Caco-2 (cell line): Measurements from ENCODE around the gene DPF3. TPM values are rescaled to one million over a fixed set of nuclear protein-coding genes. Genes with fewer than 3 reads are reported as not detected.

ENCODE experiments used
- BruUV-seq: library from RNA; stranded (reverse); fragments of 400-500 nt; replicated peaks from 2 replicates; lab custom pipeline; 2021; lab: Mats Ljungman, UMichigan
- CTCF ChIA-PET: fragments of 300-600 bp; sonication (Branson Sonifier 250); formaldehyde crosslinking; loops from one replicate; lab custom pipeline; 2022; ENCODE audit warnings: antibody characterized with exemption; lab: Charles Lee
- POLR2A ChIA-PET: fragments of 300-600 bp; sonication (Branson Sonifier 250); formaldehyde crosslinking; loops from one replicate; lab custom pipeline; 2022; ENCODE audit warnings: antibody characterized with exemption; lab: Charles Lee
- DNase-seq, 2 experiments: peaks; one replicate each; pipeline versions ENCODE4 v3.0.0 to v3.0.0-alpha.2; 2020 to 2022
- H3K27me3 ChIP-seq: replicated peaks from 2 replicates; pipeline ENCODE4 v1.6.0; 2011; ENCODE audit warnings: low read length; ENCODE audit not compliant: control insufficient read depth, insufficient read depth
- H3K36me3 ChIP-seq: 2 replicates; pipeline ENCODE4 v1.5.1; 2011; ENCODE audit warnings: low read length; ENCODE audit not compliant: control insufficient read depth, insufficient read depth
- H3K4me1 ChIP-seq: fragments of 250-450 bp; sonication (Bioruptor Pico); 2 replicates; pipeline ENCODE4 v1.5.1; 2020; ENCODE audit warnings: mild to moderate bottlenecking
- H3K4me3 ChIP-seq: 2 replicates; pipeline ENCODE4 v1.5.1; 2011; ENCODE audit warnings: low read depth, mild to moderate bottlenecking, control low read depth, low read length
- H3K9me3 ChIP-seq: fragments of 250-450 bp; sonication (Bioruptor Pico); 2 replicates; pipeline ENCODE4 v1.5.1; 2020; ENCODE audit warnings: mild to moderate bottlenecking, moderate library complexity
- H3K27ac Mint-ChIP-seq: one replicate; pipeline ENCODE4 v1.8.0; 2022; ENCODE audit warnings: mixed read lengths; ENCODE audit not compliant: unreplicated experiment
- H3K27me3 Mint-ChIP-seq: one replicate; pipeline ENCODE4 v1.8.0; 2022; ENCODE audit warnings: mixed read lengths; ENCODE audit not compliant: insufficient read depth, unreplicated experiment
- H3K36me3 Mint-ChIP-seq: one replicate; pipeline ENCODE4 v1.8.0; 2022; ENCODE audit warnings: mild to moderate bottlenecking, mixed read lengths; ENCODE audit not compliant: insufficient read depth, unreplicated experiment
- H3K4me1 Mint-ChIP-seq: one replicate; pipeline ENCODE4 v1.8.0; 2022; ENCODE audit warnings: low read depth, mixed read lengths; ENCODE audit not compliant: unreplicated experiment
- H3K4me3 Mint-ChIP-seq: one replicate; pipeline ENCODE4 v1.8.0; 2022; ENCODE audit warnings: mild to moderate bottlenecking, moderate library complexity, mixed read lengths; ENCODE audit not compliant: unreplicated experiment
- H3K9me3 Mint-ChIP-seq: one replicate; pipeline ENCODE4 v1.8.0; 2022; ENCODE audit warnings: mixed read lengths; ENCODE audit not compliant: unreplicated experiment
- intact Hi-C: fragments of 100-400 bp; cut with micrococcal nuclease; formaldehyde crosslinking; loops from one replicate; pipeline ENCODE4 v1.10.0; 2022; ENCODE audit not compliant: unreplicated experiment
- total RNA-seq: library from RNA; stranded (reverse); gene quantifications from 2 replicates; pipeline ENCODE4 v1.2.3, GENCODE V29; 2022
- TF ChIP-seq, protein P1 (sequence below), 2 experiments: fragments of 200-600 bp in 1 of 2; IDR thresholded peaks; 1 replicate in 1 of 2; 2 replicates in 1 of 2; pipeline versions ENCODE4 v1.5.1 to v1.8.0; 2011 to 2022; ENCODE audit warnings: antibody characterized with exemption in 1 of 2, control low read depth in 1 of 2, inconsistent platforms in 1 of 2, low read depth in 1 of 2, low read length in 1 of 2, mild to moderate bottlenecking in 1 of 2, moderate library complexity in 1 of 2; ENCODE audit not compliant: insufficient read depth in 1 of 2, severe bottlenecking in 1 of 2, unreplicated experiment in 1 of 2

Gene DPF3
- total RNA-seq, 1 experiment from 2014 or later: not detected

GRCh38 chr14:72632727-72633126 is 261.2 kb downstream of the DPF3 start:
- H3K4me1 ChIP-seq: no peaks in the 10 kb centered on the region
- H3K4me3 ChIP-seq: no peak overlapping the region
- no peak overlapping the region for H3K27ac Mint-ChIP-seq
- POLR2A ChIA-PET: no interaction called here
- no peaks in the 10 kb centered on the region for H3K36me3 ChIP-seq
- H3K9me3 Mint-ChIP-seq: no peaks in the 10 kb centered on the region
- no peaks in the 10 kb centered on the region; the same call in 1 of the 2 replicates for H3K9me3 ChIP-seq
- CTCF ChIA-PET: no interaction called here
- intact Hi-C loops: no loop called here
- peaks cover 17% of the 10 kb centered on the region for H3K27me3 Mint-ChIP-seq
- no peaks in the 10 kb centered on the region for H3K36me3 Mint-ChIP-seq
- no peak overlapping the region for H3K4me3 Mint-ChIP-seq
- no peaks in the 10 kb centered on the region for H3K27me3 ChIP-seq
- H3K4me1 Mint-ChIP-seq: no peaks in the 10 kb centered on the region
- no peak for DNase-seq
- BruUV-seq: no TSS peak
- TF ChIP-seq, protein P1, sequence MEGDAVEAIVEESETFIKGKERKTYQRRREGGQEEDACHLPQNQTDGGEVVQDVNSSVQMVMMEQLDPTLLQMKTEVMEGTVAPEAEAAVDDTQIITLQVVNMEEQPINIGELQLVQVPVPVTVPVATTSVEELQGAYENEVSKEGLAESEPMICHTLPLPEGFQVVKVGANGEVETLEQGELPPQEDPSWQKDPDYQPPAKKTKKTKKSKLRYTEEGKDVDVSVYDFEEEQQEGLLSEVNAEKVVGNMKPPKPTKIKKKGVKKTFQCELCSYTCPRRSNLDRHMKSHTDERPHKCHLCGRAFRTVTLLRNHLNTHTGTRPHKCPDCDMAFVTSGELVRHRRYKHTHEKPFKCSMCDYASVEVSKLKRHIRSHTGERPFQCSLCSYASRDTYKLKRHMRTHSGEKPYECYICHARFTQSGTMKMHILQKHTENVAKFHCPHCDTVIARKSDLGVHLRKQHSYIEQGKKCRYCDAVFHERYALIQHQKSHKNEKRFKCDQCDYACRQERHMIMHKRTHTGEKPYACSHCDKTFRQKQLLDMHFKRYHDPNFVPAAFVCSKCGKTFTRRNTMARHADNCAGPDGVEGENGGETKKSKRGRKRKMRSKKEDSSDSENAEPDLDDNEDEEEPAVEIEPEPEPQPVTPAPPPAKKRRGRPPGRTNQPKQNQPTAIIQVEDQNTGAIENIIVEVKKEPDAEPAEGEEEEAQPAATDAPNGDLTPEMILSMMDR (IDR thresholded peaks at IDR 0.05; ENCODE audit: insufficient read depth in 1 of 2, low read depth in 1 of 2, low read length in 1 of 2, severe bottlenecking in 1 of 2, unreplicated experiment in 1 of 2): no peak

DNA sequence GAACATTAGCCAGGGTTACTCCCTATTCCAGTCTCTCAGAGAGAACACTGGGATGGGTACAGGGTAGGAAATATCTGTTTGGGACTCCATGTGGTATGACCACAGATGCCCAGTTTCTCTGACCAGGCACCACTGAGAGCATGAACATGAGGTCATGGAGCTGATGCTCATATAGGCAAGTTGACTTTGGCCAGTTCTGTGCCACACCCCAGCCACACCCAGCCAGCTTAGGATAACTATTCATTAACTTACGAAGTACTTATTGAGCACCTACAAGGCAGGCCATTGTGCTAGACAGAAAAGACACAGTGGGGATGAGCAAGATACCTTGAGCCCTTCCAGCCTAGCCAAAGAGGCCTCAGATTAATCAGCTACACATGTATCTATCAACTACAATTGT is 262.5 kb downstream of the DPF3 start:
- Histone ChIP-seq H3K4me3 (no peak overlapping the region), H3K36me3 (no peaks in the 10 kb centered on the region), H3K4me1 (no peaks in the 10 kb centered on the region), H3K9me3 (peaks cover 6% of the 10 kb centered on the region; the same call in 1 of the 2 replicates), H3K27me3 (no peaks in the 10 kb centered on the region)
- CTCF ChIA-PET: no interaction called here
- TF ChIP-seq, protein P1 (IDR thresholded peaks at IDR 0.05; ENCODE audit: insufficient read depth in 1 of 2, low read depth in 1 of 2, low read length in 1 of 2, severe bottlenecking in 1 of 2, unreplicated experiment in 1 of 2): no peak
- H3K4me1 Mint-ChIP-seq: no peaks in the 10 kb centered on the region
- DNase-seq: no peak
- intact Hi-C loops: no loop called here
- no peak overlapping the region for H3K27ac Mint-ChIP-seq
- BruUV-seq: no TSS peak
- no peaks in the 10 kb centered on the region for H3K9me3 Mint-ChIP-seq
- H3K27me3 Mint-ChIP-seq: peaks cover 16% of the 10 kb centered on the region
- H3K36me3 Mint-ChIP-seq: no peaks in the 10 kb centered on the region
- POLR2A ChIA-PET: no interaction called here
- H3K4me3 Mint-ChIP-seq: no peak overlapping the region

DNA sequence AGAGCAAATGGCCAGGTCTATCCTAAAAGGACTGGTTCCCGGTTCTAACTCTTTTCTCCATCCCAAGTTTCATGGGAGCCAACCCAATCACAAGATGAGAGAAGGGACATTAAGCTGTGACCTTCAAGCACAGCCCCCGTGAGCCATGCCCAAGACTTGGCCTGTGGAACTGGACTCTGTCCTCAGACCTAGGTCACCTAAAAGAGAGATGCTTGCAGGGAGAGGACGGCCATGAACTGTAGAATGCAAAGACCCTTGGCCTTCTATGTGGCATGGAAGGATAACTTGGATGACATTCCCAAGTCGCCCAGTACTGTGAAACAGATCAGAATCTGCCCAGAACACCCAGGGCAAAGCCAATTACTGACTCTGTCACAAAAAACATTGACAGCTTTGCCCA is 263.5 kb downstream of the DPF3 start:
- ChIA-PET POLR2A (no interaction called here), CTCF (no interaction called here)
- DNase-seq: no peak
- Mint-ChIP-seq H3K9me3 (no peaks in the 10 kb centered on the region), H3K4me1 (no peaks in the 10 kb centered on the region), H3K27ac (no peak overlapping the region), H3K4me3 (no peak overlapping the region), H3K36me3 (no peaks in the 10 kb centered on the region), H3K27me3 (peaks cover 19% of the 10 kb centered on the region)
- Histone ChIP-seq H3K4me1 (no peaks in the 10 kb centered on the region), H3K36me3 (no peaks in the 10 kb centered on the region), H3K9me3 (peaks cover 6% of the 10 kb centered on the region; the same call in 1 of the 2 replicates), H3K4me3 (no peak overlapping the region), H3K27me3 (no peaks in the 10 kb centered on the region)
- no TSS peak for BruUV-seq
- TF ChIP-seq, protein P1 (IDR thresholded peaks at IDR 0.05; ENCODE audit: insufficient read depth in 1 of 2, low read depth in 1 of 2, low read length in 1 of 2, severe bottlenecking in 1 of 2, unreplicated experiment in 1 of 2): no peak
- intact Hi-C loops: no loop called here
